GM13977 (cell line): ENCODE results near the gene BRD3.

Experiments used
- DNase-seq: peaks from one replicate; pipeline ENCODE4 v3.0.0; 2012; ENCODE audit warnings: low spot score
- in situ Hi-C: fragments of 300-500 bp; cut with MboI; formaldehyde crosslinking; loops from one replicate; pipeline ENCODE4 v1.12.0; 2022; ENCODE audit warnings: low sequenced_read_pairs, low pct_unique_long_range_greater_than_20kb, mixed read lengths, inconsistent platforms; ENCODE audit not compliant: unreplicated experiment
- TF ChIP-seq, protein P1 (sequence below): IDR thresholded peaks from 2 replicates; pipeline ENCODE4 v1.5.1; 2012; ENCODE audit warnings: mild to moderate bottlenecking, control low read depth; ENCODE audit not compliant: insufficient read depth; ENCODE audit errors: extremely low read depth, missing control alignments

BRD3 gene

DNA sequence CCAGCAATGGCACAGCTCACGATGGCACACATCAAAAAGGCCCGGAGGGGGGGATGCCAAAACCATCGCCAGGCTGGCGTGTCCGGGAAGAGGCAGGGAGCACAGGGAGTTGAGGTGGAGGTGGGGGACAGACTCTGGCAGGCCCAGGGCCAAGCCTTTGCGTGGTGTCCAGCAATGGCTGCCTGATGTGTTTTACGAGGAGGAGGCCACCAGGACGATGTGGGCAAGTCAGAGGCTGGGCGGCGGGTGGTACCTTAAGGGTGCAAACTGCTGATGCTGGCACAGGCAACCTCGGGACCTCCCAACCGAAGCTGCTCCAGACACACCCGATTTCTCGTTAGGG, 80.4 kb downstream of the BRD3 start:
- in situ Hi-C loops = no loop called here
- TF ChIP-seq, protein P1, sequence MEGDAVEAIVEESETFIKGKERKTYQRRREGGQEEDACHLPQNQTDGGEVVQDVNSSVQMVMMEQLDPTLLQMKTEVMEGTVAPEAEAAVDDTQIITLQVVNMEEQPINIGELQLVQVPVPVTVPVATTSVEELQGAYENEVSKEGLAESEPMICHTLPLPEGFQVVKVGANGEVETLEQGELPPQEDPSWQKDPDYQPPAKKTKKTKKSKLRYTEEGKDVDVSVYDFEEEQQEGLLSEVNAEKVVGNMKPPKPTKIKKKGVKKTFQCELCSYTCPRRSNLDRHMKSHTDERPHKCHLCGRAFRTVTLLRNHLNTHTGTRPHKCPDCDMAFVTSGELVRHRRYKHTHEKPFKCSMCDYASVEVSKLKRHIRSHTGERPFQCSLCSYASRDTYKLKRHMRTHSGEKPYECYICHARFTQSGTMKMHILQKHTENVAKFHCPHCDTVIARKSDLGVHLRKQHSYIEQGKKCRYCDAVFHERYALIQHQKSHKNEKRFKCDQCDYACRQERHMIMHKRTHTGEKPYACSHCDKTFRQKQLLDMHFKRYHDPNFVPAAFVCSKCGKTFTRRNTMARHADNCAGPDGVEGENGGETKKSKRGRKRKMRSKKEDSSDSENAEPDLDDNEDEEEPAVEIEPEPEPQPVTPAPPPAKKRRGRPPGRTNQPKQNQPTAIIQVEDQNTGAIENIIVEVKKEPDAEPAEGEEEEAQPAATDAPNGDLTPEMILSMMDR = no peak
- no peak for DNase-seq

DNA sequence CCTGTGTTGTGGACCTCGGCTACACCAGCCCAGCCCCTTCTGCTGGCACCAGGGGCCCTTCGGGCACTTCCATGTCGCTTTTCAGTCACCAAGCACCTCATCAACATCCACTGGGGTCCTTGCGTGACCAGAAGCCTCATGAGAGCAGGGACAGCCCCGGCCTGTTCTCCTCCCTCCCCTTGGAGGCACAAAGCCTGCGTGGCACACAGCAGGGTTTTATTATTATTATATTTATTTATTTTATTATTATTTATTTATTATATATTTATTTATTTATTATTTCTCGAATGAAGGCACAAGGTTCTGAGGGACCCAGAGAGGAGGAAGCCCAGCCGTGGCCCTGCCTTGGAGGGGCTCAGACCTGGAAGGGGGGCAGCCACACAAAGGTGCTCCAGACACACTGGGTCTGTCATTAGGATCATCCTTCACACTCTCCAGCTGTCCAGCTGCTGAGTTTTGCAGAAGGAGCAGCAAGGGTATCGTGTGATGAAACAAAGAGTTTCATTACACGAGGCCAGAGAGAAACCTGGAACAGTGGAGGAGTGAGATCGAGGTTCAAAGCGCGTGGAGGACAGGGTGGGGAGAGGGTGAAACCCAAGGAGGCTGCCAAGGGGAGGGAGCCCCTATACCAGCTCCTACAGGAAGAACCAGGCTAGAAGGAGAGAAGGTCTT, 80.9 kb downstream of the BRD3 start:
- in situ Hi-C loops = no loop called here
- DNase-seq = no peak
- TF ChIP-seq, protein P1 = no peak

DNA sequence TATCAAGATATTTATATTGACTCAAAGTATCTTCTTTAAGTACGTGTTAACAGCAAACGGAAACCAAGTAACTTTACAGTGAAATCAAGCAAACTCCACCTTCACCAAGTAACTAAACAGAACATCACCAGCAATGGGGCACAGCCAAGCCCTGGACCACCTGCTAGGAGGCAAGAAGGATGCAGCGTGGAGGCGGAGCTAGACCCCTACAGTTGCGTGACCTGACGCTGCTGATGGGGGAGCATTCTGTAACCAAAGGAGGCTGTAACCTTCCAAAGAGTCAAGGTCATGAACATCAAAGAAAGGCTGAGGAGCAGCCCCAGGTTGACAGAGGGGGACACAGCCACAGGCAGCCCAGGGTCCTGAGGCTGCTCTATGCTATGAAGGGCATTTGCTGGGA, 81.8 kb downstream of the BRD3 start:
- no peak for DNase-seq
- TF ChIP-seq, protein P1 = no peak
- in situ Hi-C loops = no loop called here

DNA sequence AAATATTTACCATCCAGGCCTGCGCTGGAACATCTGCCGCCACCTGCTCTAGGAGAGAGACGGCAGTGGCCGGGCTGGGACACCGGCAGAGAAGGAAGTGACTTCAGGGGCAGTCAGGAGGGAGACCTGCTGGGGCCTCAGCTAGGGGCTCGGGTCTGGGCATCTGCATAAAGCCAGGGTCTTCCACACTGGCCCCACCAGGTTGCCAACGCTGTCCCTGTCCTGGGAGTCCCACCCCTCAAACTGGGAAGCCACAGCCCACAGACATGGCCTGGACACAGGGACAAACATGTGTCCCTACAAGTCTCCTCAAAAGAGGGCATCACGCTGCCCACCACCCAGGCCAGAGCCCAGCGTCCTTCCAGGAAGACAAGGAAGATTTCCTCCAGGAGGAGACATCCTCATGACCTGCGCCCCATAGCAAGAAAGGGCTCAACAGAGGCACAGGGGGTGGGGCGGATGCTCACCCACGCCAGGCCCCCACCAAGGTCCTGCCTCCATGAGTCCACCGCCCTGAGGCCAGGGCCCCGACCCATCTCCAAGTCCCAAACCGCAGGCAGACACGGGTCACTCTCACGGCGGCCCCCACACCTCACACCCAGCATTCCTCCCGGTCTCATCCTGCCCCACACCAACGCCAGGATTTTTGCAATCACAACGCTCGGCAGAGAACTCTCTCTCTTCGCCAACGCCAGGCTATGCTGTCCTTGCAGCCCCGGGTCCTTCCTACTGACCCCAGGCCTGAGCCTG, 84.7 kb downstream of the BRD3 start:
- in situ Hi-C loops = no loop called here
- TF ChIP-seq, protein P1 = no peak

DNA sequence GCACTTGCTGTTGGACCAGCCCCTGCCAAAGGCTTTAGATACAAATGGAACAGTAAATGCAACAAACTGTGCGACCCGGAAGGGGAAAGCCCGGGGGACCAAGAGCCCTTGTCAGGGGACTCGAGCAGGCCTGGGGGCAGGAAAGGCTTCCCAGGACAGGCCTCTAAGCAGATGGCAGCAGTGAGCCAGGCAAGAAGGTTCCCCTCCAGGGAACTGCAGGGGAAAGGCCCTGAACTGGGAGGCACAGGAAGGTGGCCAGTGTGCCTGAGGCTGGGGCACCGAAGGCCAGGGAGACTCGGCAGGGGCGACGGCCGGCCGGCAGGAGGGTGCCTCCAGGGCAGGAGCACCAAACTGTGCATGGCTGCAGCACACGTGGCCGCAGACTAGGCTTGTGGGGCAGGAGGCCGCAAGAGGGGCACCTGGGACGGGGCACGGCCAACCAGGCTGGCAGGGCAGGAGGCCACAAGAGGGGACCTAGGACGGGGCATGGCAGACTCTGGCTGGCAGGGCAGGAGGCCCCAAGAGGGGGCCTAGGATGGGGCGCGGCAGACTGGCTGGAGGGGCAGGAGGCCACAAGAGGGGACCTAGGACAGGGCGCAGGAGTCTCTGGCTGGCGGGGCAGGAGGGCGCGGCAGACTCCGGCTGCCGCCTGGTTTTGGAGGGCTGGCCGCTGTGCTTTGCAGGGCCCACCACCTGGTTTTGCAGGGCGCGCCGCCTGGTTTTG, 85.7 kb downstream of the BRD3 start:
- in situ Hi-C loops = no loop called here
- DNase-seq = no peak

More for the DNA sequence above, 84.7 kb downstream of the BRD3 start:
- no peak for DNase-seq

DNA sequence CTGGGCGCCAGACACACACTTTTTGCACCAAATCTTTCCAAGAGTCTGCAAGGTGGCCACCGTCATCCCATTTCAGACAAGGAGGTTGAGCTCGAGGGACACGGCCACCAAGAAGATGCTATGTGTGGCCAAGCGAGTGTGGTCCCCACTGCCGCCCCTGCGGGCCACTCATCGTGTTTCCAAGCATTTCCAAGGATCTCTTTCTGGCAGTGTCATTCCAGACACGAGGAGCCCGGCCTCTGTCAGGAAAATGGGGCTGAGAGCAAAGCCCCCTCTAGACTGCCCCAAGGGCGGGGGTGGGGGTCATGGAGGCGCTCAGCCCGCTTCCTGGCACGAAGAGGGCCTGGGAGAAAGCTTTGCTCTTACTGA, 86.3 kb downstream of the BRD3 start:
- DNase-seq = no peak
- in situ Hi-C loops = no loop called here
- TF ChIP-seq, protein P1 = no peak

More for the DNA sequence above, 85.7 kb downstream of the BRD3 start:
- TF ChIP-seq, protein P1 = no peak
